Chondrocyte (in vitro differentiated cells): ENCODE measurements around the gene NEU2. TPM values are rescaled to one million over a fixed set of nuclear protein-coding genes. Genes with fewer than 3 reads are reported as not detected.

ENCODE experiments used
- DNase-seq: peaks from one replicate; pipeline ENCODE4 v3.0.0; 2021; ENCODE audit warnings: mixed read lengths, low spot score
- H3K27ac Mint-ChIP-seq: one replicate; pipeline ENCODE4 v1.8.0; 2021; ENCODE audit warnings: mild to moderate bottlenecking, moderate library complexity, mixed read lengths; ENCODE audit not compliant: unreplicated experiment
- H3K27me3 Mint-ChIP-seq: 2 replicates; pipeline ENCODE4 v1.8.0; 2021; ENCODE audit warnings: low read depth, mixed read lengths
- H3K36me3 Mint-ChIP-seq: 2 replicates; pipeline ENCODE4 v1.8.0; 2021; ENCODE audit warnings: low read depth, mixed read lengths
- H3K4me1 Mint-ChIP-seq: 2 replicates; pipeline ENCODE4 v1.8.0; 2021; ENCODE audit warnings: low read depth, mild to moderate bottlenecking, mixed read lengths
- H3K4me3 Mint-ChIP-seq: one replicate; pipeline ENCODE4 v1.8.0; 2021; ENCODE audit warnings: mild to moderate bottlenecking, moderate library complexity, mixed read lengths; ENCODE audit not compliant: unreplicated experiment
- H3K9me3 Mint-ChIP-seq: 2 replicates; pipeline ENCODE4 v1.8.0; 2021; ENCODE audit warnings: low read depth, mixed read lengths
- total RNA-seq: library from RNA; stranded (reverse); gene quantifications from 3 replicates; pipeline ENCODE4 v1.2.1, GENCODE V29; 2021
- TF ChIP-seq, protein P1 (sequence below): fragments of 200-600 bp; sonication (generic); IDR thresholded peaks from 2 replicates; pipeline ENCODE4 v1.5.0; 2021; ENCODE audit warnings: antibody characterized with exemption, mild to moderate bottlenecking, moderate library complexity

The NEU2 gene
- total RNA-seq, 1 donor from 2014 or later: not detected

DNA sequence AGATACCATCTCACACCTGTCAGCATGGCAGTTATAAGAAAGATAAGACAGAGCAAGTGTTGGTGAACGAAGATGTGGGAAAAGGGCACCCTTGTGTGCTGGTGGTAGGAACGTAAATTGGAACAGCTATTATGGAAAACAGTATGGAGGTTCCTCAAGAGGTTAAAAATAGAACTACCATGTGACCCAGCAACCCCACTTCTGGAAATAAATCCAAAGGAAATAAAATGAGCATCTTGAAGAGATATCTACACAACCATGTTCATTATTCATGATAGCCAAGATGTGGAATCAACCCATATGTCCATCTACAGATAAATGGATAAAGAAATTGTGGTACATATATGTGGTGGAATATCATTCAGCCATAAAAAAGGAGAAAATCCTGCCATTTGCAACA, 46.3 kb upstream of the NEU2 start:
- Mint-ChIP-seq H3K36me3 (no peaks in the 10 kb centered on the region), H3K4me1 (peaks cover 17% of the 10 kb centered on the region), H3K27me3 (peaks cover 4% of the 10 kb centered on the region), H3K27ac (no peak overlapping the region), H3K4me3 (no peak overlapping the region), H3K9me3 (peaks cover 4% of the 10 kb centered on the region)
- no peak for DNase-seq
- TF ChIP-seq, protein P1, sequence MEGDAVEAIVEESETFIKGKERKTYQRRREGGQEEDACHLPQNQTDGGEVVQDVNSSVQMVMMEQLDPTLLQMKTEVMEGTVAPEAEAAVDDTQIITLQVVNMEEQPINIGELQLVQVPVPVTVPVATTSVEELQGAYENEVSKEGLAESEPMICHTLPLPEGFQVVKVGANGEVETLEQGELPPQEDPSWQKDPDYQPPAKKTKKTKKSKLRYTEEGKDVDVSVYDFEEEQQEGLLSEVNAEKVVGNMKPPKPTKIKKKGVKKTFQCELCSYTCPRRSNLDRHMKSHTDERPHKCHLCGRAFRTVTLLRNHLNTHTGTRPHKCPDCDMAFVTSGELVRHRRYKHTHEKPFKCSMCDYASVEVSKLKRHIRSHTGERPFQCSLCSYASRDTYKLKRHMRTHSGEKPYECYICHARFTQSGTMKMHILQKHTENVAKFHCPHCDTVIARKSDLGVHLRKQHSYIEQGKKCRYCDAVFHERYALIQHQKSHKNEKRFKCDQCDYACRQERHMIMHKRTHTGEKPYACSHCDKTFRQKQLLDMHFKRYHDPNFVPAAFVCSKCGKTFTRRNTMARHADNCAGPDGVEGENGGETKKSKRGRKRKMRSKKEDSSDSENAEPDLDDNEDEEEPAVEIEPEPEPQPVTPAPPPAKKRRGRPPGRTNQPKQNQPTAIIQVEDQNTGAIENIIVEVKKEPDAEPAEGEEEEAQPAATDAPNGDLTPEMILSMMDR: no peak

DNA sequence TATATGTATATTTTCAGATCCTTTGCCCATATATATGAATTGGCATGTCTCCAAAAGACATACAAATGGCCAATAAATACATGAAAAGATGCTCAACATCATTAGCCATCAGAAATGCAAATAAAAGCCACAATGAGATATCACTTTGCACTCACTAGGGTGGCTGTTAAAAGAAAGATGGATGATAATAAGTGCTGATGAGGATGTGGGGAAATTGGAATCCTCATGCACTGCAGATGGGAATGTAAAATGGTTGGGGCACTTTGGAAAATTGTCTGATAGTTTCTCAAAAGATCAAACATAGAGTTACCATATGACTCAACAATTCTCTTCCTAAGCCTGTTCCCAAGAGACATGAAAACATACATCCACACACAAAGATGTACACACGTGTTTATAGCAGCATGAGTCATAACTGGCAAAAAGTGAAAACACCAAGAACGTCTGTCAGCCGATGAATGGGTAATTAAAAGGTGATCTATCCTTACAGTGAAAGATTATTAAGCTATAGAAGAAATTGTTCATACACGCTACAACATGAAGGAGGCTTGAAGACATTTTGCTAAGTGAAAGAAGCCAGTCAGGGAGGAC, 39.1 kb upstream of the NEU2 start:
- DNase-seq: no peak
- H3K27me3 Mint-ChIP-seq: no peaks in the 10 kb centered on the region
- H3K36me3 Mint-ChIP-seq: no peaks in the 10 kb centered on the region
- TF ChIP-seq, protein P1: no peak
- peaks cover 9% of the 10 kb centered on the region for H3K4me1 Mint-ChIP-seq
- H3K4me3 Mint-ChIP-seq: no peak overlapping the region
- peaks cover 13% of the 10 kb centered on the region for H3K9me3 Mint-ChIP-seq
- no peak overlapping the region for H3K27ac Mint-ChIP-seq

DNA sequence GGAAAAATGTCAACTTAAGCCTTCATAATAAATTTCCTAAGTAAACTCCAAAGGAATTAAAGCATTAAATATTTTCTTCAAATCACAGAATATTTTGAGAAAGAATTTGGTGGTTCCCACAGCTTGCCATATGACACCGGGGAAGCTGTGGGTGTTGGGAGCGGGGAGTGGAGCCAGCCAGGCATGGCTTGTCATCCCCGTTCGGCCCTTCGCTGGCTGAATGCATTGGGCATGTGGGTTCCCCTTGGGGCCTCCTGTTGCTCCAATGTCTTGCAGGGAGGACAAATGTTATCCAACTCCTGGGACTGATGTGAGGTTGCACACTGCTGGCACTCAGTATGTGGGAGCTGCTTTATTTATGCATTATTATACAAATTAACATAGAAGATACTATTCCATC, 38.0 kb upstream of the NEU2 start:
- H3K4me1 Mint-ChIP-seq: peaks cover 3% of the 10 kb centered on the region
- peaks cover 13% of the 10 kb centered on the region for H3K9me3 Mint-ChIP-seq
- peak; percentile 37 for DNase-seq
- H3K36me3 Mint-ChIP-seq: no peaks in the 10 kb centered on the region
- peak overlapping the region; percentile 22 for H3K27ac Mint-ChIP-seq
- no peaks in the 10 kb centered on the region for H3K27me3 Mint-ChIP-seq
- no peak overlapping the region for H3K4me3 Mint-ChIP-seq
- TF ChIP-seq, protein P1: no peak

DNA sequence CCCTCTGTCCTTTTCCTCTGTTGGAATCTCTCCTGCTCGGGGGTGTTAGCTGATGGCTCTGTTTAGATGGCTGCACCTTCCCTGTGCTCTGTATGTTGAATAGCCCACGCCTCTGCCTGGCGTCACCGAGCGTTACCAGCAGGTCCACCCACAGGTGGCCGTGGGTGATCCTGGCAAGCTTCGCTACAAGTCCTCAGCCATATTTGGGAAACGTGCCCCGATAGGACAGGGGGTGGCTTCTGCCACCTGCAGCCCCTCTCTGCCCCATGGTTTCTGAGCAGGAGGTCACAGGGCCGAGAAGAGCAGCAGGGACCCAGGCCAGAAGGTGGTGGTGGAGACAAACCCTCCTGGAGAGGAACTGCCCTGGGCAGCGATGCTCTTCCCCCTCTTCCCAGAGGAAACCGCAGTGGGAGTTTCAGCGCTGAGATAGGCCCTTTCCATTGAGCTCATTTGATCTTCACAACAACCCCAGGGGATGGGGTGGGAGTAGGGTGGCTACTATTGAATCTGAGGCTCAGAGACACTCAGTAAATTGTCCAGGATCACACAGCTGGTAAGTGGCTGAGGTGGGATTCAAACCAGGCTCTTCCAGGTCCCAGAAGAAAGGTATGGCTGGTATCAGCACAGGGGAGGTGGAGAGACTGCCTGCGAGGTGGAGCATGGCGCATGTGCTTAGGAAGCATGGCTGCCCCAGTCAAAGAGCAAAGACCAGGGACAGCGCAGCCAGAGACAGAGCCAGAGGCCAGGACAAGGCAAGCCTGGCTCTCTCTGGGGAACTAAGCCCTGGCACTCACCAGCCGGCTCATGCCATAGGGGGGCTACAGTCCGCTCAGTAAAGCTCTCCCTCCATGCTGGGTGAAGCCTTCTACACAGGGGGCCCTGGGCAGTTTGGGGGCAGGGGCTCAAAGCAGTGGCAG, 34.5 kb upstream of the NEU2 start:
- no peaks in the 10 kb centered on the region for H3K36me3 Mint-ChIP-seq
- peaks cover 7% of the 10 kb centered on the region for H3K9me3 Mint-ChIP-seq
- no peak overlapping the region for H3K27ac Mint-ChIP-seq
- H3K27me3 Mint-ChIP-seq: peaks cover 2% of the 10 kb centered on the region
- peaks cover 3% of the 10 kb centered on the region for H3K4me1 Mint-ChIP-seq
- TF ChIP-seq, protein P1: no peak
- H3K4me3 Mint-ChIP-seq: no peak overlapping the region
- DNase-seq: peak; percentile 59

DNA sequence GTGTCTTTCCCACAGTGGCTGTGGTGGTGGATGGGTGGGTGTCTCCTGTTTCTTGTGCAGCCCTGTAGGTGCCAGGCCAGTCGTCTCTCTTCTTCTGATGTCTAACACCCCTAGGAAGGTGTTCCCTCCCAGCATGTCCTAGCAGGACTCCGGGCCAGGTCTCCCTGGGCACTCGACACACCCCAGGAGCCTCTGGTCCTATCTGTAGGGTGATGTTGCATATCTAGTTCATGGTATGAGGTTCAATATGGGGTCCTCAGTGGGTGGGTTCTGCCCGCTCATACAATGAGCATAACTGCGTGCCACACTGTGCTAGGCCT, 33.8 kb upstream of the NEU2 start:
- no peak overlapping the region for H3K4me3 Mint-ChIP-seq
- H3K36me3 Mint-ChIP-seq: no peaks in the 10 kb centered on the region
- peaks cover 1% of the 10 kb centered on the region for H3K9me3 Mint-ChIP-seq
- peaks cover 3% of the 10 kb centered on the region for H3K4me1 Mint-ChIP-seq
- no peak for DNase-seq
- no peak overlapping the region for H3K27ac Mint-ChIP-seq
- peaks cover 4% of the 10 kb centered on the region for H3K27me3 Mint-ChIP-seq
- TF ChIP-seq, protein P1: no peak
